ENCODE measurements around the gene KLHDC8A.
"Not testable (repeated sequence)": the region's sequence is repeated elsewhere in the genome, so short reads cannot be mapped to it uniquely, and the experiment has no call there.

Gene KLHDC8A

DNA sequence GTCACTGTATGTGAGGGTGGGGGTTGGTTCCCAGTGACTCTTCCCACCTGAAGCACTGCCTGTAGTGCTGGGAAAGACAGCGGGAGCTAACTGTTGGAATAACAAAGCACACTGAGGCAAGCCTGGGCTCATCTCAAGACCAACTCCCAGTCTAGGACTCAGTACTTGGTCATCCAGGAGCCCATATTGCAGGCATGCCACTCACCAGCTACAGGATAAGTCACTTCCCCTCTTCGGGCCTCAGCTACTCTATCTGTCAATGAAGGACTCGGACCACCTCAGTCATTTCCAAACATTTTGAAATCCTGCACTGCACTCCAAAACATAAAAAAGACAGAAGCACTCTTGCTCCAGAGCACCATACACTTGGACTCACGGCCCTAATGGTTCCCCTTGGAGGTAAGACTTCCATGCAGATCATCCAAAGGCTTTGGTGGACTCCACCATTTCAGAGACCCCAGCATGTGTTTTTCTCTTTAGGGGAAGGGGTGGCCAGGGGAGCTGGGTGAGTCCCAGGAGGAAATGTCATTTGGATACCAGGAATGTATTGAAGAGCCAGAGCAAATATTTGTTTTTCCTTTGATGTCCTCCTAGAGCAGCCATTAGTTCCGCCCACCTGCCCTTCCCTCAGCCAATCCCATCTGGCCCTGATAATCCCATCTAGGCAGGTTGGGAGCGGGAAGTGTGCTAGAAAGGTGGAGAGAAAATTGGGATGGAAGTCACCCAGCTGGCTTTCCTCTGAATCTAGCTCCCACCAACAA is 38.3 kb downstream of the KLHDC8A start:
- no peak for DNase-seq (ENCODE audit: low read depth)

DNA sequence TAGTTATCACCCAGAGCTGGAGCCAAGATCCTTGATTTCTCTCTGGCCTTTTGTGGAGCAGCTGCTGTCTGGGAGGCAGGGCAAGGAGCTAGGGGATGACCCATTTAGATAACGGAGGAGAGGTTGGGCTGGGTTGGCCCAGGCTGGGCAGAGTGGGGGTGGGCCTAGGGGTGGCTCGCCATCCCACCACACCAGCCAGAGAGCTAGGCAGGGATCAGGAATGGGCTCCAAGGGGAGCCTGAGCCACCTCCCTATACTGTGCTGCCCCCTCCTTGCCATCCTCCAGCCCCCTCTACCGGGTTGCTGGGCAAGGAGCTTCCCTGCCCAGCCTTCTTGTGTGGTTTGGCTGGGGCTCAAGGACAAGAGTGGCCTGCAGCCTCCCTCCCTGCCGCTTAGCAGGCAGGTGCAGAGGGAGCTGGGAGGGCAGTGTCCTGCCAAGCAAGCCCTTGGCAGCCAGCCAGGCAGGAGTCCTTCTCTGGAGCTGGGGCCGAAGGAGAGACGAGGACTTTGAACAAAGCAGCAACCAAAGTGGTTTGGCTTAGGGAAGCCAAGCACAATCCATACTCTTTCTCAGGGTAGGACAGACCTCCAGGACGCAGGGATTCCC is 39.3 kb downstream of the KLHDC8A start:
- no peak for DNase-seq (ENCODE audit: low read depth)

DNA sequence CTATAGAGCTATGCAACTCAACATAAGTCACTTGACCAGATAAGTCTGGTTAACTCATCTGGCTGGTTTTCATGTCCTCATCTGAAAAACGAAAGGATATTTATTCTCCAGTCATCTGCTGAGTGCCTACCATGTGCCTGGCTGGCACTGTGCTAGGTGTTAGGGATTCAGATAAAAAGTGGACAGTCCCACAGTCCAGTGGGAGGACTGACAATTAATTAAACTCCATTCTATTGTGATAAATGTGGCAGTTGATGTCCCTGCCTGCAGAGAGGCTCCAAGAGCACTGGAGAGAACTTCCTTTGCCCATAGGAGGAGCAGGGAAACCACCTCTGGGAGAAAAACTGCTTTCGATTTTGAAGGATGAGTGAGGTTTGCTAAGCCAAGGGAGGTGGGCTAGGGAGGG is 40.6 kb downstream of the KLHDC8A start:
- no peak for DNase-seq (ENCODE audit: low read depth)

DNA sequence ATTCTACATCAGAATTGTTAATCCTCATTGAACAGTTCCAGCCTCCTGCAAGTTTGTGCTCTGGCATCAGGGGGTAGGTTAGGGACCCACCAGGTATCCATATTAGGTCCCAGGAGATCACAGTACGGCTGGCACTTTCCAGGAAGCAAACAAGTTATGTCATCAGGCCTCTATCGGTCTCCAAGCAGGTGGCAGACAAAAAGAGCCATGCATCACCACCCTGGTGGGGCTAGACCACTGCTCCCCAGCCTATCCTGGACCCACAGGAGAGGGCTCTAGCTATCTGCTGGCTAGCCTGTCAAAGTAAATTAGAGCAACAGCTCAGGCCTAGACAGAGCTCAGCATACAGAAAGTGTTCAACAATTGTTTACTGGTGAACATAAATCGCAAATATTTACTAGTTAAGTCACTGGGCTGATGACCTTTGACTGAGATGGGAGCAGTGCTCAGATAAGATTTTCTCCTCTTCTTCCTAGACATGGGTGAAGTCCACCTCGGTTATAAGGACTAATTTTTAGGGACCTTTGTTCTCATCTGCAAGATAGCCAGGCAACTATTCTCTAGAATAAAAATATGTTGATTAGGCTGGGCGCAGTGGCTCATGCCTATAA is 41.6 kb downstream of the KLHDC8A start:
- no peak for DNase-seq (ENCODE audit: low read depth)

DNA sequence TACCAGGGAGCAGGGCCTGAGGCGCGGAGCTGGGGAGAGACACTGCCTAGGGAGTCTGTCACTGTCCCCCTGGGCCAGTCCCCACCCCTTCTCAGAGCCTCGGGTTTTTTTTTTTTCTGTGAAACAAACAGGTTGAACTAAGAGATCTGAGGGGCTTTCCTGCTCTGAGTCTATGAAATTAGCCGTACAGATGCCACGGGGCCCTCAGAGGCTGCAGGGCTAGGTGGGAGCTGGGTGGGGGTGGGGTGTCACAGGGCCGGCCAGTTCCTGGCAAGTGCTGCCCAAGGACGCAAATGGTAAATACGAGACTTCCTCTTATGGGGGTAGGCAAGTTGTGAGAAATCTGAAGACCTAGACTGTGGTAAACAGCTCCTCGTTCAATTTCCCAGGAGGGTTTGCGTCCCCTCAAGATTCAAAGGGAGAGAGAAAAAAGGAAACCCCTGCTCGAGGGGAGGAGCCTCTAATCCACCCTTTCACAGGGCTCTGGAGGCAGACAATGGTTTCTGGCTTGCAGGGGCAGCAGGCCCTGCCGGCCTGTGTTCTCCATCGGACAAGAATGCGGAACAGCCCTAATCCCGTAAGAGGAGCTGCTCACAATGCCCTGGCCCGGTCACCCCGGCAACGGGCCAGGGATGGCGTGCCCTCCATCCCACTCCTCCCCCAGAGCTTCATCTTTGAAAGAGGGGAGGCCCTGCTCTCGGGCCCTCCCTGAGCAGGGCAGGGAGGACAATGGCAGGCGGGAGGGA is 43.0 kb downstream of the KLHDC8A start:
- DNase-seq (ENCODE audit: low read depth): peak; percentile 17

DNA sequence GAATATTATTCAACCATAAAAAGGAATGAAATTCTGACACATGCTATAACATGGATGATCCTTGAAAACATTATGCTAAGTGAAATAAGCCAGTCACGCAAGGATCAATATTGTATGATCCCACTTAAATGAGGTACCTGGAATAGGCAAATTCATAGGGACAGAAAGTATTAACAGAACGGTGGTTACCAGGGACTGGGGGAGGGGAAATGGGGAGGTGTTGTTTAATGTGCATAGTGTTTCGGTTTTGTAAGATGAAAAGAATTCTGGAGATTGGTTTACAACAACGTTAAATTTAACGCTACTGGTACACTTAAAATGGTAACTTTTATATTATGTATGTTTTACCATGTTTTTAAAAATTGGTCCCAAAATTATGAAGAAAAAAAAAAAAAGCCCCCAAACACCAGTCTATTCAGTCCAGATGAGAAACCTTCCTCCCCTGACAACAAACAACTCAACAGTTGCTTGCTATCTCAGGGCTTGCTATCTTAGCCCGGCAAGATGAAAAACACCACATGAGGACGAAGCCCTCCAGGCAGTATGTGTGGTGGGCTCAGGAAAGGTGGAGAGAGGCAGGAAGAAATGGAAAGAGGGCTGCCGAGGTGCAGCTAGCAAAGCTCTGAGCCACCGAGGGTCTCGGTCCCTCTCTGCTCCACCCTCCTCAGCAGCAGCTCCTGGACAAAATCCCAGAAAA is 43.7 kb downstream of the KLHDC8A start:
- no peak for DNase-seq (ENCODE audit: low read depth)

DNA sequence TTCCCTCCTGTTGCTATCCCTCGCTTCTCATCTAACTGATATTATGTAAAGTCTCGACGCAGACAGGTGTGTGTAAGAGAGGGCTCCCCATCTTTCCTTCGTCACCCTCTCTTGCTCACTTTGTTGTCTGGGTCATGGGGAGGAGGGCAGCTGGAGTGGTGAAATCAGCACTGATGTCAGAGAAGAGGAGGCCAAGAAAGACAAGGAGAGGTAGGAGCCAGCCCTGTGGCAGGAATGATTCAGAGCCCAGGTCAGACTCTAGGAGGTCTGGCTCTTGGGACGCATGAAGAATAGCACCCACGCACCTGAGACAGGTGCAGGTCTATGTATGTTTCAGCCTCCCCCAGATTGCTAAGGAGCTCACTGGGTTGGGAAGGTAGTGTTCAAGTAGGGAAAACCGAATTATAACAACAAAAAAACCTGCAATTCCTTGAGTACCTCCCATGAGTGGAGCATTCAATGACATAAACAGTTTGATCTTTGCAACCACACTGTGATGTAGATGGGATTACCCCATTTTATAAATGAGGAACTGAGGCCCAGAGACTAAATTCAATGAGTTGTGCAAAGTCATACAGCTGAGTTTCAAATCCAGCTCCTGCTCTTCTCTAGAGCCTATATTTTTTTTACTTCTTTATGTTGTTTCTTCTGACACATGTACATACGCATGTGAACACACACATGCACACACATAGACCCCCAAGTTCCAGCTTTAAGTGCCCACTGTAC is 45.6 kb downstream of the KLHDC8A start:
- no peak for DNase-seq (ENCODE audit: low read depth)

DNA sequence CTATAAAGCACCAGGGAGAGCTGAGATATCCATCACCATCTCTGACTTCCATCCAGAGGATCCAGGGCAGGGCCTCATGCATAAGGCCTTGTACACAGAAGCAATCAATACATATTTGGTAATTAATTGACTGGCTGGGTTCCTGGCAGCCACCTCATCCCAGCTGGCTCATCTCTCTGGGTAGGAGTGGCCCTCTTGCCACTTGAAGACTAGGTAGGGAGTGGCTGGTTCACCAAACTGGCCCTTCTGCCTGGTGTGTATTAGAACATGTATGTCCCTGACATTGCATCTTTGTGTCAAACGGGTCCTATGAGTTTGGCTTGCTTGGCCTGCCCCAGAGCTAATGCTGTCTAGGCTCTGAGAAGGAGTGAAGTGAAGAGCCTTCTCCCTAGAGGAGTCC is 47.0 kb downstream of the KLHDC8A start:
- no peak for DNase-seq (ENCODE audit: low read depth)

DNA sequence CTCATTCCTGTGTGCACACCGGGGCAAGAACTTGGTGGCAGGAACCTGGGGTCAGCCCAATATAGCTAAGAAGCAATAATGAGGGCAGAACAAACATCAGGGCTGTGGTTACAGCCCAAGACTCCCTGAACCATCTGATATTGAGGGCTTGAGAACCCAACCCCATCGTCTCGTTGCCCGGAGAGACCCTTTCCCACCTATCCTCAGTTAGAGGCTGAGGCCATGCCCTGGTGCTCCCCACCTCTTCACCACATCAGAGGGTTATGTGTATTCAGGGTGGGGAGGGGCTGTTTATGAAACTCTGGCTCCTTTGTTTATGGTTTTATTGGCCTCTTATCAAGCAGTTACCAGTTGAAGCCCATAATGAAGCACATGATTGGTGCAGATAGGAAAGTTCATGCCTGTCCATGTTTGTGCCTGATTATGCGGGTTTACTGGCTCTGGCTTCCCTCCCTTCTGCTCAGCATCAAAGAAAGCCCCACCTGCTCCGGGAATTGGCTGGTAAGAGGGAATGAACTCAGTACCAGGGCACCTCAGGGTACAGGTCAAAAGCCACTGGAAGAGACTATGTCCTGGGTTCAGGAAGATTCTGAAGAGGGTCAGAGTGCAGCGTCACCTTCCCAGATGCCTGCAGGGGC is 49.7 kb downstream of the KLHDC8A start:
- DNase-seq (ENCODE audit: low read depth): no peak

DNA sequence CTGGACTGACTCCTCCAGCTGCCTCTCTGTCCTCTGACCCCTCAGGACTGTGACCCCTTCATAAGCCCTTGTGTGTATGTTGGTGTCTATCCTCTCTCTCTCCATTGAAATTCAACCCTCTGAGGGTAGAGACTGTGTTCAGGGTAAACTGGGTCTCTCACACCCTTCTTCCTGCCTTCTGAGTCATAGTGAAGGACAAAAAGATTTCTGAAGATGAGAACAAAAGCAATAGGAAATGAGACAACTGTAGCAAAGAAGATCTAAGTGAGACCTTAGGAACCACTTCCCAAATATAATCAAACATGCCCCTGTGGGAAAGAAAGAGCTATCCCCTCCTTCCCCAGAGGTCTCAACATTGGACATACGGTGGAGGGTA is 52.0 kb downstream of the KLHDC8A start:
- DNase-seq (ENCODE audit: low read depth): no peak

DNA sequence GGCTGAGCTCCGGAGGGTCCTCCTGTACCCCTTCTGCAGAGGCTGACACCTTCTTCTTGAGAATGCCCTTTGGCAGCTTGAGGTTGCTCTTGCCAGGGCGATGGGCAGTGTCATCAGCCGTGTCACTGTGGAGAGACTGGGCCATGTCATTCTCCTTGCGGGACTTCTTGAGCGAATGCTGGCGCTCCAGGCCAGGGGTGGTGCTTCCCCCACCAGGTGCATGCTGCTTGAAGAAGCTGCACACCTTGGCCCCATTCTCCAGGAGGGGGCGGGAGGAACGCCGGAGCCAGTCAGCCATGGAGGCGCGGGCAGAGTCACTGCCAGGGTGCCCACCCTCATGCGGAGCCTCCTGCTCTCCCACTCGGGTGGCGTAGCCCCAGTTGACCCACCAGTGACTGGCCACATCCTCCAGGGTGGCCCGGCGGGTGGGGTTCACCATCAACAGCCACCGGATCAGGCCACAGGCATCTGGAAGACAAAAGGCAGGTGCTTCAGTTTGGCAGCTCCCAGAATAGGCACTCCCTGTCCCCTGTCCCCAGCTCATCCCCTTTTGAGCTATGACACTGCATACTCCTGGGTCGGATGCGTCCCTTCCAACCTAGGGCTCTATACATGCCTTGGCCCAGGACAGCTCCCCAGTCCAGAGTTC is 52.6 kb downstream of the KLHDC8A start:
- no peak for DNase-seq (ENCODE audit: low read depth)

DNA sequence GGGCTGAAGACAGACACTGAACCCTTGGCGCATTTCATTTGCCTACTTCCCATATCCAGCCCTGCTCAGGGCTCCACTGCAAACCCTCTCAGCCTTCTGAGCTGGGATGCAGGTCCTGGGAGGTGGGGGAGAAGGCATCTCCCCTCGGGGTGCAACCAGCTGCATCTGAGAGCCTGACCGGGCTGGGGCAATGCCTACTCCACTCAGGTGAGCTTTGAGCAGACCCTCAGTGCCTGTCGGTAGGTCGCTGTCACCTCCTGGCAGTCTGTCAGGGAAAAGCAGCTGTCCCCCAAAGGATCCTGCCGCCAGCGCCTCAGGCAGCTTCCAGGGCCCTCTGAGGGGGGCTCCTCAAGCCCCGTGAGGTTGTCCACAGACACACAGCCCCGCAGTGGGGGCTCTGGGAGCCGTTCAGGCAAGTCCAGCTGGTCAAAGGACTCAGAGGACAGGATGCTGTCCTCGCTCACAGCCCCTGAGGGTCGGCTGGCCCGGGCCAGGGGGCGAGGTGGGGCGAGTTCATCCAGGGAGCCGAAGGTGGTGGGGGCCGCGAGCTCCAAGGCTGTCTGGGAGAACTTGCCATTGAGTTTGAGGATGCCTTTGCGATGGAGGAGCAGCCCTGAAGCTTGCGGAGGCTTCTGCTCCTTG is 53.4 kb downstream of the KLHDC8A start:
- no peak for DNase-seq (ENCODE audit: low read depth)

DNA sequence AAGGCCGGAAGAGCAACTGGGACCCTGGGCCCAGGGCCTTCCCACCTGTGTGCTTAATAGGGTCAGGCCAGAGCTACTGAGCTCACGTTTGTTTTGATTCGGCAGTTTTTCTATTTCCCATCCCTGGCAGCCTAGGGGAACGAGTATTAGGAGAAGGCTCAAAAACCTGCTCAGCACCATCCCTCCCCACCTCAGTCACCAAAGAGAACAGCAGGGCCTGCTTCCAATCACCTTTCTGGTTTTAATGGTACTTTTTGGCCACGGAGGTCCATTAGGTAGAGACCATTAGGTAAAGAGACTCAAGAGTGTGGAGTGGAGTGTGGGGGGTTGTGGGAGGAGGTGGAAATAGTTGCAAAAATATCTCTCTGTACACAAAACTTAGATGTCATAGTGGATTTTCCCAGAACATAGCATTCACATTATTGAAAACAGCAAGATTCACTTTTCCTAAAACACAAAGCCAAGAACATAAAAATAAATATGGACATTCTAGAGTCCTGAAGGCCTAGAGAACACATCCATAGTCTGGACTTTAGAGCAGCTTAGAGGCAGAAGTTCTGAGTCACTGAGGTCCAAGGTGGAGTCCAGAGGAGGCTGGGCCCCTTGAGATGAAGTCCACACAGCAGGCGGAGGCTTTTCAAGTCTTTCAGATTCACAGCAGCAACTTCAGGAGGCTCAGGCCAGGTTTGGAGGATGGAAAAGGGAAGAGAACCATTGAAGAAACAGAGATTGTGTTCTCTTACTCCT is 54.7 kb downstream of the KLHDC8A start:
- DNase-seq (ENCODE audit: low read depth): no peak

DNA sequence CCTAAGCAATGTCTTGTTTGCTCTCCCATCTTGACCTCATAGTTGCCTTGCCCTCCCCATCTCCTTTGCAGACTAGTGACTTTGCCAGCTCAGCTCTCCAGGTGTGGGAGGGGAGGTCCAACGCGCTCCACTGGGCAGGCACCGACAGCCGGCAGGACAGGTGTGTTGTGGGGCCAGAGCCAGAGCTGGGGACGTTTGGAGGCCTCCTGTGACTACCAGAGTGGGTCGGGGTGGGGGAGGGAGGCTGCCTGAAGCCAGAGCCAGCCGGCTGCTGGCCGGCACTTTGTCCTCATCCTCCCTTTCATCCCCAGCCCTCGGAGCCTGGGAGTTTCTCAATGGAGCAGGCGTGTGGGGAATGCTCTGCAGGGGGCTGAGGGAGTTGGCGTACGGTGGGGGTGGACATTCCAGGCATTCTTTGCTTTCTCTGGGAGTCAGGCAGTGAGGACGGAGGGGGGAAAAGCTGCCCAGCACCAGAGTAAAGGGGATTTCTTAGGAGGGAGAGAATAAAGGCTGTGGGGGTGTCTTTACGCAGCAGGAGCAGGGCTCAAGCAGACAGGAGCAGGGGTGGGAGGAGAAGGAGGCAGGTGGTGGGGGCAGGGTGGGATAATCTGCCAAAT is 55.4 kb downstream of the KLHDC8A start:
- DNase-seq (ENCODE audit: low read depth): no peak

DNA sequence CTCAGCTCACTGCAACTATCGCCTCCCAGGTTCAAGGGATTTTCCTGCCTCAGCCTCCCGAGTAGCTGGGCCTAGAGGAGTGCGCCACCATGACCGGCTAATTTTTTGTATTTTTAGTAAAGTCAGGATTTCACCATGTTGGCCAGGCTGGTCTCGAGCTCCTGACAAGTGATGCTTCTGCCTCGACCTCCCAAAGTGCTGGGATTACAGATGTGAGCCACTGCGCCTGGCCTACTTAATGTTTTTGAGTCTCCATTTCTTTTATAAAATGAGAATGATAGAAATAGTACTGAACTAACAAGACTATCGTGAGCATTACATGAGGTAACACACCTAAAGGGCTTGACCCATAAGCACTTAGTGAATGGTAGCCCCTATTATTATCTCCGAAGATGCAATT is 56.6 kb downstream of the KLHDC8A start:
- DNase-seq (ENCODE audit: low read depth): no peak

DNA sequence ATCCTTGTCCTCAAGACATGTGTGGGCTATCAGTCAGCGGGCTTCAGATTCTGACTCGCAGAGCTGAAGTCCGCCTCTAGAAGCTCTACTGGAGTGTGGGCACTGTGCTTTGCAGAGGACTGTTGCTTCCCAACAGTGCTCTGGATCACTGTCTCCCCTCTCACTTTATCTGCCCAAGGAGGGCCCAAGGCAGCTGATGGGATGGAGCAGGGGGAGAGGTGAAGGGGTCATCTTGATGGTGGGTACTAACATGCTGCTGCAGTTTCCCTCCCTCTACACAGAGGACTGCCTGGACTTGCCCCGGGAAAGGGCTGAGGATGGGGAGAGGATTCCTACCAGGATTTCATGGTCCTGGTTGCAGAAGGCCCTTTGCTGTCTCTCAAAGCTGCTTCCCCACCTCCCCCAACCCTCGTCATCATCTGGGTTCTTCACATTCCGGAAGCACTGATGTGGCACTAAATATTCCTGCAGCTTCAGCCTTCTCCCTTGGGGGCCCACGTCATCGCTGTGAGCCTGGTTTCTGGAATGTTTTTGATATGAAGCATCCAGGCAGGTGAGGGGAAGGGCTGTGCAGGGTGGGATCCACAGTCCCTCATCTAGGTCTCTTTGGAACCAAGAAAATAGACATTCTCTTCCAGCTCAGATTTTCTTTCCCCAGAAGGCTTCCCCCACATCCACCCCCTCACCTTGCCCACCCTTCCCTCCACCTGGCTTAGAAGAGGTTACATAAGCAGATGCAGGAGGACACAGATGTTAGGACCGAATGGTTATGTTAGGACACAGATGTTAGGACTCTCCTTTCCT is 58.3 kb downstream of the KLHDC8A start:
- no peak for DNase-seq (ENCODE audit: low read depth)

DNA sequence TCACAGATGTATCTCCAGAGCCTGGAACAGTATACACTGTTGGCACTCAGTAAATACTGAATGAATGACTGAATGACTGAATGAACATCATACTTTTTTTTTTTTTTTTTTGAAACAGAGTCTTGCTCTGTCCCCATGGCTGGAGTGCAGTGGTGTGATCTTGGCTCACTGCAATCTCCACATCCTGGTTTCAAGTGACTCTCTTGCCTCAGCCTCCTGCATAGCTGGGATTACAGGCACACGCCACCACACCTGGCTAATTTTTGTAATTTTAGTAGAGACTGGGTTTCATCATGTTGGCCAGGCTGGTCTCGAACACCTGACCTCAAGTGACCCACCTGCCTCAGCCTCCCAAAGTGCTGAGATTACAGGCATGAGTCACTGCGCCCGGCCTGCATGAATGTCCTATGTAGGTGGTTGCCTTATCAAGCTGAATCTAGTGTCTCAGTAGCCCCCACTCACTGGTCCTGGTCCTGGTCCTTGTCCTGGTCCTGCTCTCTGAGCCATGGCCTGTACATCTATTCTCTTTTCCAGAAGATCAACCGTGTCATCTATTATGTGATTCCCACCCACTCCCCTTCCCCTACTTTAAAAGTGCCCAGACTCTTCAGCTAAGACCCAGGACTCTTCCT is 59.1 kb downstream of the KLHDC8A start:
- not testable (repeated sequence) for DNase-seq (ENCODE audit: low read depth)

DNA sequence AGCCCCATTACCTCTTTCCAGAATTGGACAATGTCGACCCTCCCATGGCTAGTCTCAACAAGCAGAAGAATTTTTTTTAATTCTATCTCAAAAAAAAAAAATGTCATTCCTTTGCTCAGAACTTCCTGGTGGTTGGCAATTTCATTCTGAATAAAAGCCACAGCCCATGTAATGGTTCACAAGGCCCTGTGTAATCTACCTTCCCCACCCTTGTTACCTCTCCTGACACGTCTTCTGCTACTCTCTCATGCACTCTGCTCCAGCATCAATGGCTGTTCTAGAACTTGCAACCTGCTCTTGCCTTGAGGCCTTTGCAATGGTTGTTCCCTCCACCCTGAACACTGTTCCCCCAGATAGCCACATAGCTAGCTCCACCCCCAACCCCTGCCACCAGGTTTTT is 60.6 kb downstream of the KLHDC8A start:
- DNase-seq (ENCODE audit: low read depth): no peak
